Mesenchymal stem cell (in vitro differentiated cells and primary cell): Measurements from ENCODE around the gene GOLGA3.
A peak's percentile ranks its signal among the peaks of the same experiment; 100 is the strongest.

Experiments
- DNase-seq: peaks from one replicate; pipeline ENCODE4 v3.0.0-alpha.2; 2013
- H2AFZ ChIP-seq: one replicate; pipeline ENCODE4 v1.6.1; 2013; ENCODE audit warnings: low read depth, mild to moderate bottlenecking, control low read depth, inconsistent platforms, low read length, moderate library complexity
- H2AK5ac ChIP-seq: 2 replicates; pipeline ENCODE4 v1.6.1; 2013; ENCODE audit warnings: low read length, moderate library complexity, mild to moderate bottlenecking, inconsistent platforms; ENCODE audit not compliant: severe bottlenecking
- H2BK120ac ChIP-seq: one replicate; pipeline ENCODE4 v1.6.1; 2013; ENCODE audit warnings: low read depth, mild to moderate bottlenecking, inconsistent platforms, low read length, moderate library complexity
- H2BK12ac ChIP-seq, 2 experiments: one replicate each; pipeline ENCODE4 v1.6.1; 2013; ENCODE audit warnings: inconsistent platforms in 2 of 2, low read length in 2 of 2, mild to moderate bottlenecking in 2 of 2, moderate library complexity in 2 of 2, control low read depth in 1 of 2
- H2BK15ac ChIP-seq: one replicate; pipeline ENCODE4 v1.6.1; 2013; ENCODE audit warnings: mild to moderate bottlenecking, low read depth, inconsistent platforms; ENCODE audit not compliant: poor library complexity, severe bottlenecking
- H2BK5ac ChIP-seq: 2 replicates; pipeline ENCODE4 v1.6.1; 2013; ENCODE audit warnings: low read depth, mild to moderate bottlenecking, low read length, control low read depth, inconsistent platforms; ENCODE audit not compliant: poor library complexity, severe bottlenecking
- H3K14ac ChIP-seq, 2 experiments: one replicate each; pipeline ENCODE4 v1.6.1; 2013; ENCODE audit warnings: inconsistent platforms in 2 of 2, low read length in 2 of 2, control low read depth in 1 of 2, mild to moderate bottlenecking in 1 of 2, moderate library complexity in 1 of 2
- H3K18ac ChIP-seq, 2 experiments: one replicate each; pipeline ENCODE4 v1.6.1; 2013; ENCODE audit warnings: inconsistent platforms in 2 of 2, low read length in 2 of 2, control low read depth in 1 of 2, low read depth in 1 of 2, mild to moderate bottlenecking in 1 of 2
- H3K23ac ChIP-seq, 2 experiments: one replicate each; pipeline ENCODE4 v1.6.1; 2013; ENCODE audit warnings: inconsistent platforms in 2 of 2, low read length in 2 of 2, mild to moderate bottlenecking in 2 of 2, moderate library complexity in 2 of 2, control low read depth in 1 of 2
- H3K27ac ChIP-seq: 2 replicates; pipeline ENCODE4 v1.5.1; 2013; ENCODE audit warnings: mild to moderate bottlenecking, moderate library complexity, low read length, control low read depth, inconsistent platforms; ENCODE audit not compliant: poor library complexity, severe bottlenecking
- H3K27me3 ChIP-seq, 2 experiments: 2 replicates each; pipeline versions ENCODE4 v1.6.1 to v1.7.0; 2013; ENCODE audit warnings: low read length in 2 of 2, mild to moderate bottlenecking in 2 of 2, moderate library complexity in 2 of 2, control low read depth in 1 of 2, inconsistent platforms in 1 of 2; ENCODE audit not compliant: control insufficient read depth in 1 of 2, insufficient read depth in 1 of 2
- H3K36me3 ChIP-seq, 2 experiments: 2 replicates each; pipeline versions ENCODE4 v1.6.1 to v1.7.0; 2013; ENCODE audit warnings: low read length in 2 of 2, control low read depth in 1 of 2, inconsistent platforms in 1 of 2, low read depth in 1 of 2, mild to moderate bottlenecking in 1 of 2; ENCODE audit not compliant: insufficient read depth in 2 of 2, control insufficient read depth in 1 of 2
- H3K4ac ChIP-seq, 2 experiments: one replicate each; pipeline ENCODE4 v1.6.1; 2013; ENCODE audit warnings: inconsistent platforms in 2 of 2, low read length in 2 of 2, mild to moderate bottlenecking in 2 of 2, moderate library complexity in 2 of 2, control low read depth in 1 of 2, low read depth in 1 of 2
- H3K4me1 ChIP-seq: 2 replicates; pipeline ENCODE4 v1.6.1; 2013; ENCODE audit warnings: low read depth, low read length, control low read depth; ENCODE audit not compliant: control insufficient read depth, insufficient read depth
- H3K4me2 ChIP-seq: 2 replicates; pipeline ENCODE4 v1.6.1; 2013; ENCODE audit warnings: low read length, mild to moderate bottlenecking, inconsistent platforms; ENCODE audit not compliant: poor library complexity, severe bottlenecking
- H3K4me3 ChIP-seq, 2 experiments: 2 replicates each; pipeline versions ENCODE4 v1.5.1 to v1.7.0; 2013; ENCODE audit warnings: low read length in 2 of 2, mild to moderate bottlenecking in 2 of 2, control low read depth in 1 of 2, low read depth in 1 of 2; ENCODE audit not compliant: insufficient read depth in 1 of 2
- H3K79me1 ChIP-seq: replicated peaks from 2 replicates; pipeline ENCODE4 v1.6.1; 2013; ENCODE audit warnings: mild to moderate bottlenecking, control low read depth, low read length, inconsistent platforms; ENCODE audit not compliant: poor library complexity, severe bottlenecking
- H3K9ac ChIP-seq: 2 replicates; pipeline ENCODE4 v1.7.0; 2013; ENCODE audit warnings: mild to moderate bottlenecking, low read length, moderate library complexity
- H3K9me3 ChIP-seq: 2 replicates; pipeline ENCODE4 v1.7.0; 2013; ENCODE audit warnings: mild to moderate bottlenecking, low read length; ENCODE audit not compliant: control insufficient read depth
- H4K8ac ChIP-seq: one replicate; pipeline ENCODE4 v1.6.1; 2013; ENCODE audit warnings: inconsistent platforms, mild to moderate bottlenecking, low read length, moderate library complexity
- H4K91ac ChIP-seq: one replicate; pipeline ENCODE4 v1.6.1; 2013; ENCODE audit warnings: mild to moderate bottlenecking, low read length, inconsistent platforms
- WGBS: methylation state at CpG from one replicate; pipeline ENCODE4 v1.1.7; 2013; ENCODE audit warnings: mixed read lengths; 5-methylcytosine and 5-hydroxymethylcytosine counted together

The GOLGA3 gene

GRCh38 chr12:132747395-132747794, 81.3 kb downstream of the GOLGA3 start:
- Histone ChIP-seq H2BK15ac (no peak overlapping the region), H3K9me3 (no peaks in the 10 kb centered on the region), H3K4ac (no peak overlapping the region), H3K4me3 (no peak overlapping the region), H3K9ac (no peak overlapping the region), H3K27ac (no peak overlapping the region), H4K91ac (no peak overlapping the region), H3K23ac (no peak overlapping the region), H3K4me1 (peaks cover 2% of the 10 kb centered on the region), H3K14ac (no peak overlapping the region), H3K4me2 (no peak overlapping the region), H2BK5ac (no peak overlapping the region), H3K79me1 (peaks cover 24% of the 10 kb centered on the region), H3K18ac (no peak overlapping the region), H3K36me3 (peaks cover 87 to 92% of the 10 kb centered on the region in 2 experiments), H2BK120ac (no peak overlapping the region), H3K27me3 (no peaks in the 10 kb centered on the region), H4K8ac (no peak overlapping the region), H2AFZ (no peak overlapping the region), H2BK12ac (no peak overlapping the region), H2AK5ac (no peak overlapping the region)
- 97% methylated on average over 11 of the region's 11 CpGs for WGBS
- DNase-seq, result no peak

GRCh38 chr12:132746613-132747012, 82.1 kb downstream of the GOLGA3 start:
- no peak overlapping the region for H2AFZ ChIP-seq
- no peaks in the 10 kb centered on the region for H3K9me3 ChIP-seq
- H4K8ac ChIP-seq, result no peak overlapping the region
- H3K18ac ChIP-seq, result no peak overlapping the region
- no peak for DNase-seq
- no peak overlapping the region for H3K9ac ChIP-seq
- H3K36me3 ChIP-seq, result peaks cover 81 to 94% of the 10 kb centered on the region in 2 experiments
- no peaks in the 10 kb centered on the region for H3K27me3 ChIP-seq
- H3K27ac ChIP-seq, result no peak overlapping the region
- WGBS, result 100% methylated on average over 1 of the region's 3 CpGs
- no peak overlapping the region for H3K4me2 ChIP-seq
- no peak overlapping the region for H4K91ac ChIP-seq
- no peak overlapping the region for H2BK120ac ChIP-seq
- no peak overlapping the region for H3K23ac ChIP-seq
- H3K79me1 ChIP-seq, result peaks cover 24% of the 10 kb centered on the region
- no peak overlapping the region for H2BK12ac ChIP-seq
- no peak overlapping the region for H2AK5ac ChIP-seq
- peaks cover 2% of the 10 kb centered on the region for H3K4me1 ChIP-seq
- H3K4me3 ChIP-seq, result no peak overlapping the region
- H2BK15ac ChIP-seq, result no peak overlapping the region
- H2BK5ac ChIP-seq, result no peak overlapping the region
- no peak overlapping the region for H3K4ac ChIP-seq
- no peak overlapping the region for H3K14ac ChIP-seq

- no peak overlapping the region for H3K23ac ChIP-seq
- no peak overlapping the region for H4K91ac ChIP-seq
- no peak overlapping the region for H3K9ac ChIP-seq
- H3K4me2 ChIP-seq, result no peak overlapping the region
- H2AK5ac ChIP-seq, result no peak overlapping the region
- H3K4ac ChIP-seq, result no peak overlapping the region
- no peak overlapping the region for H3K4me3 ChIP-seq
- no peaks in the 10 kb centered on the region for H3K9me3 ChIP-seq
- H2BK15ac ChIP-seq, result no peak overlapping the region
- no peak overlapping the region for H4K8ac ChIP-seq
- peaks cover 25% of the 10 kb centered on the region for H3K79me1 ChIP-seq
- H2BK5ac ChIP-seq, result no peak overlapping the region
- H2BK12ac ChIP-seq, result peak overlapping the region in 1 of 2 experiments; percentile 31
- peaks cover 76 to 95% of the 10 kb centered on the region in 2 experiments for H3K36me3 ChIP-seq
- H3K14ac ChIP-seq, result no peak overlapping the region
- no peak overlapping the region for H2AFZ ChIP-seq
- H3K4me1 ChIP-seq, result peaks cover under 1% of the 10 kb centered on the region
- 89% methylated on average over 13 of the region's 13 CpGs for WGBS
- no peak overlapping the region for H3K27ac ChIP-seq
- no peak overlapping the region for H2BK120ac ChIP-seq
- no peak overlapping the region for H3K18ac ChIP-seq
- no peaks in the 10 kb centered on the region for H3K27me3 ChIP-seq
- DNase-seq, result no peak
These were observed 84.8 kb downstream of the GOLGA3 start for GRCh38 chr12:132743831-132744230.

- Histone ChIP-seq H3K4me2 (no peak overlapping the region), H3K18ac (no peak overlapping the region), H3K36me3 (peaks cover 73 to 90% of the 10 kb centered on the region in 2 experiments), H3K14ac (no peak overlapping the region), H3K27me3 (no peaks in the 10 kb centered on the region), H3K4me1 (no peaks in the 10 kb centered on the region), H2BK5ac (no peak overlapping the region), H3K79me1 (peaks cover 21% of the 10 kb centered on the region), H3K23ac (no peak overlapping the region), H3K4me3 (no peak overlapping the region), H3K27ac (no peak overlapping the region), H2AFZ (no peak overlapping the region), H2AK5ac (no peak overlapping the region), H2BK12ac (no peak overlapping the region), H4K91ac (no peak overlapping the region), H4K8ac (no peak overlapping the region), H3K4ac (no peak overlapping the region), H2BK15ac (no peak overlapping the region), H2BK120ac (no peak overlapping the region), H3K9me3 (no peaks in the 10 kb centered on the region), H3K9ac (no peak overlapping the region)
- 94% methylated on average over 8 of the region's 8 CpGs for WGBS
- DNase-seq, result no peak
These were observed 87.0 kb downstream of the GOLGA3 start for GRCh38 chr12:132741620-132742019.
